Measurements from ENCODE around the gene ZNF516.

- TF ChIP-seq CREB5 (CRISPR knock-in tag; IDR thresholded peaks at IDR 0.05; ENCODE audit: low read depth) (no peak), ZFP3 (CRISPR knock-in tag; IDR thresholded peaks at IDR 0.05) (no peak), BACH2 (CRISPR knock-in tag; IDR thresholded peaks at IDR 0.05; ENCODE audit: borderline replicate concordance) (no peak), PATZ1 (CRISPR knock-in tag; IDR thresholded peaks at IDR 0.05; ENCODE audit: borderline replicate concordance) (no peak), ZNF70 (CRISPR knock-in tag; IDR thresholded peaks at IDR 0.05) (no peak), PPARA (CRISPR knock-in tag; IDR thresholded peaks at IDR 0.05; ENCODE audit: borderline replicate concordance) (no peak)
Measured at GRCh38 chr18:76486574-76486973, 8.5 kb downstream of the ZNF516 start.
